Stomach (tissue), 4 donors: ENCODE measurements around the gene CDC27.

ENCODE experiments used
- EP300 ChIP-seq: sonication (generic); formaldehyde crosslinking; IDR thresholded peaks from one replicate; pipeline ENCODE4 v1.6.1; 2017; ENCODE audit warnings: antibody characterized with exemption
- TF ChIP-seq, protein P1 (sequence below), 7 experiments: fragments of 450-650 bp in 4 of 7; fragments of 200-600 bp in 3 of 7; sonication (generic) in 3 of 7; IDR thresholded peaks; one replicate each; pipeline ENCODE4 v1.5.1; 2016 to 2019; ENCODE audit warnings: antibody characterized with exemption in 7 of 7, control low read depth in 2 of 7, mild to moderate bottlenecking in 1 of 7

DNA sequence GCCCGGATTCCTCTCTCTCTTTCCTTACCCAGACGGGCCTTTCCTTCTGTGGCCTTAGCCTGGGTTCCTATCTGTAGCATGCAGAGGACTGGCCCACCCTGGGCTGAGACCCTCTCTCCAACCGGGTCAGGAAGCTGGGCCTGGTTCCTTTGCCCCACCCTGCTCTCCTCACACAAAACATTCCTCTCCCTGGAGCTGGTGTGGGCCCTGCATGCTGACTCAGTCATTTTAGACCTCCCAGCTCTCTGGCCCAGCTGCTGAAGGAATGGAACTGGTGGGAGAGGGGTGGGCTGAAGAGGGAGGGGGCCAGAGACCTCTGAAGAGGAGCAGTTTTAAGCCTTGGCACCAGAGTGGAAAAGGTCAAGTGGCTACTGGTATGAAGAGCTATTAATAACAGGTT lies 21.0 kb upstream of the CDC27 start:
- no peak for TF ChIP-seq EP300
- TF ChIP-seq, protein P1, sequence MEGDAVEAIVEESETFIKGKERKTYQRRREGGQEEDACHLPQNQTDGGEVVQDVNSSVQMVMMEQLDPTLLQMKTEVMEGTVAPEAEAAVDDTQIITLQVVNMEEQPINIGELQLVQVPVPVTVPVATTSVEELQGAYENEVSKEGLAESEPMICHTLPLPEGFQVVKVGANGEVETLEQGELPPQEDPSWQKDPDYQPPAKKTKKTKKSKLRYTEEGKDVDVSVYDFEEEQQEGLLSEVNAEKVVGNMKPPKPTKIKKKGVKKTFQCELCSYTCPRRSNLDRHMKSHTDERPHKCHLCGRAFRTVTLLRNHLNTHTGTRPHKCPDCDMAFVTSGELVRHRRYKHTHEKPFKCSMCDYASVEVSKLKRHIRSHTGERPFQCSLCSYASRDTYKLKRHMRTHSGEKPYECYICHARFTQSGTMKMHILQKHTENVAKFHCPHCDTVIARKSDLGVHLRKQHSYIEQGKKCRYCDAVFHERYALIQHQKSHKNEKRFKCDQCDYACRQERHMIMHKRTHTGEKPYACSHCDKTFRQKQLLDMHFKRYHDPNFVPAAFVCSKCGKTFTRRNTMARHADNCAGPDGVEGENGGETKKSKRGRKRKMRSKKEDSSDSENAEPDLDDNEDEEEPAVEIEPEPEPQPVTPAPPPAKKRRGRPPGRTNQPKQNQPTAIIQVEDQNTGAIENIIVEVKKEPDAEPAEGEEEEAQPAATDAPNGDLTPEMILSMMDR (IDR thresholded peaks at IDR 0.05): no peak
